Neural cell (in vitro differentiated cells): ENCODE results near the gene PROSER1. TPM values are rescaled to one million over a fixed set of nuclear protein-coding genes. Genes with fewer than 3 reads are reported as not detected.

Experiments
- H2AFZ ChIP-seq: fragments of 200-600, 300-800 bp; sonication (generic), shearing (Covaris generic); 2 replicates; pipeline ENCODE4 v1.6.0; 2014; ENCODE audit warnings: low read depth, mild to moderate bottlenecking, antibody characterized with exemption, low read length, moderate library complexity
- H3F3A ChIP-seq: fragments of 200-600 bp; shearing (Covaris generic); 2 replicates; pipeline ENCODE4 v1.6.1; 2016; ENCODE audit warnings: mild to moderate bottlenecking, moderate library complexity, mixed read lengths, antibody characterized with exemption, low read length; ENCODE audit not compliant: insufficient read depth, poor library complexity, severe bottlenecking
- H3K27ac ChIP-seq: fragments of 200-600, 300-800 bp; sonication (generic), shearing (Covaris generic); 2 replicates; pipeline ENCODE4 v1.5.1; 2014; ENCODE audit warnings: mild to moderate bottlenecking, low read length, moderate library complexity
- H3K27me3 ChIP-seq: fragments of 300-800, 200-600 bp; sonication (generic), shearing (Covaris generic); 2 replicates; pipeline ENCODE4 v1.6.0; 2014; ENCODE audit warnings: mild to moderate bottlenecking, low read depth, low read length, moderate library complexity; ENCODE audit not compliant: insufficient read depth
- H3K36me3 ChIP-seq: fragments of 300-800, 200-600 bp; sonication (generic), shearing (Covaris generic); 2 replicates; pipeline ENCODE4 v1.5.1; 2014; ENCODE audit warnings: mild to moderate bottlenecking, antibody characterized with exemption, low read length, moderate library complexity; ENCODE audit not compliant: insufficient read depth
- H3K4me2 ChIP-seq: fragments of 300-800, 200-600 bp; sonication (generic), shearing (Covaris generic); 2 replicates; pipeline ENCODE4 v1.6.0; 2014; ENCODE audit warnings: mild to moderate bottlenecking, low read length
- H3K4me3 ChIP-seq: fragments of 300-800, 200-600 bp; sonication (generic), shearing (Covaris generic); 2 replicates; pipeline ENCODE4 v1.5.1; 2014; ENCODE audit warnings: mild to moderate bottlenecking, low read length, moderate library complexity
- H3K79me2 ChIP-seq: fragments of 200-600 bp; shearing (Covaris generic); replicated peaks from 2 replicates; pipeline ENCODE4 v1.6.0; 2014; ENCODE audit warnings: mild to moderate bottlenecking, low read length, moderate library complexity; ENCODE audit not compliant: insufficient read depth
- H3K9ac ChIP-seq: fragments of 300-800, 200-600 bp; sonication (generic), shearing (Covaris generic); 2 replicates; pipeline ENCODE4 v1.6.1; 2016; ENCODE audit warnings: mild to moderate bottlenecking, low read length, mixed read lengths
- H3K9me2 ChIP-seq: fragments of 200-600 bp; shearing (Covaris generic); 2 replicates; pipeline ENCODE4 v1.6.1; 2016; ENCODE audit warnings: mild to moderate bottlenecking, low read length, mixed read lengths; ENCODE audit not compliant: insufficient read depth
- H3K9me3 ChIP-seq: fragments of 200-600, 300-800 bp; sonication (generic), shearing (Covaris generic); 2 replicates; pipeline ENCODE4 v1.6.1; 2016; ENCODE audit warnings: mild to moderate bottlenecking, mixed run types, low read length, moderate library complexity, mixed read lengths
- H4K20me1 ChIP-seq: fragments of 200-600 bp; shearing (Covaris generic); 2 replicates; pipeline ENCODE4 v1.6.1; 2016; ENCODE audit warnings: mild to moderate bottlenecking, mixed run types; ENCODE audit not compliant: insufficient read depth
- EP300 ChIP-seq: fragments of 450-650 bp; conservative IDR thresholded peaks from 2 replicates; pipeline ENCODE4 v1.6.1; 2014; ENCODE audit warnings: antibody characterized with exemption, mild to moderate bottlenecking, moderate library complexity; ENCODE audit not compliant: poor library complexity, severe bottlenecking
- EZH2 ChIP-seq: fragments of 200-600, 300-800 bp; shearing (Covaris generic), sonication (generic); IDR thresholded peaks from 2 replicates; pipeline ENCODE4 v1.6.1; 2014; ENCODE audit warnings: antibody characterized with exemption, low read length, borderline replicate concordance, mild to moderate bottlenecking; ENCODE audit not compliant: insufficient read depth, poor library complexity, severe bottlenecking
- MXI1 ChIP-seq: fragments of 450-650 bp; conservative IDR thresholded peaks from 2 replicates; pipeline ENCODE4 v1.6.1; 2014; ENCODE audit warnings: antibody characterized with exemption, mild to moderate bottlenecking; ENCODE audit not compliant: poor library complexity, severe bottlenecking
- POLR2AphosphoS5 ChIP-seq: IDR thresholded peaks from 2 replicates; pipeline ENCODE4 v1.6.1; 2012
- RAD21 ChIP-seq: fragments of 450-650 bp; conservative IDR thresholded peaks from 2 replicates; pipeline ENCODE4 v1.6.1; 2014; ENCODE audit warnings: antibody characterized with exemption, mild to moderate bottlenecking, moderate library complexity
- SMC3 ChIP-seq: fragments of 450-650 bp; conservative IDR thresholded peaks from 2 replicates; pipeline ENCODE4 v1.6.1; 2014; ENCODE audit warnings: antibody characterized with exemption, mild to moderate bottlenecking, moderate library complexity; ENCODE audit not compliant: poor library complexity
- TAF1 ChIP-seq: IDR thresholded peaks from 2 replicates; pipeline ENCODE4 v1.6.1; 2012; ENCODE audit warnings: low read depth
- polyA plus RNA-seq: library from polyadenylated mRNA; depleted of rRNA; stranded (reverse); fragments of >200 nt; gene quantifications from 2 replicates; pipeline ENCODE4 v1.2.3, GENCODE V29; 2014
- TF ChIP-seq, protein P1 (sequence below): IDR thresholded peaks from 2 replicates; pipeline ENCODE4 v1.6.1; 2012; ENCODE audit warnings: borderline replicate concordance
- TF ChIP-seq, protein P2 (sequence below): fragments of 450-650 bp; IDR thresholded peaks from 2 replicates; pipeline ENCODE4 v1.5.1; 2014; ENCODE audit warnings: antibody characterized with exemption, mild to moderate bottlenecking, moderate library complexity; ENCODE audit not compliant: poor library complexity, severe bottlenecking

Gene PROSER1
- polyA plus RNA-seq, 1 donor from 2014 or later = 28.2 TPM

DNA sequence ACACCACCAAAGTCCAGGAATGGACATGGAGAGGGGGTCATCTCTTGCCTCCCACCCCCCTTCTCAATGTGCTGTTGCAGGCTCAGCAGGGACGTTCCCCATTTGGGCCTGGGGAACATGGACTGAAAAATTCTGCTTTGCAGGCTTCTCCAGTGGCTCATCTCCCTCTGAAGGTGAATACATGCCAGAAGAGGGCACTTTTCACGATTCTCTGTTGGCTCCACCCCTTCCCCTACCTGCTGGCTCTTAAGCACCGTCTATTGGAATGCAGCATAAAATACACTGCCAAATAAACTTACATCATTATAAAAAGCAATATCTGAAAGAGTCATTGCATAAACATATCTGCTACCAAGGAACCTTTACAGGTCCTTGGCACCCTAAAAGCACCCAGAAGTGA lies 36.1 kb upstream of the PROSER1 start:
- Histone ChIP-seq H2AFZ (no peak overlapping the region), H3K9me2 (no peaks in the 10 kb centered on the region), H3K79me2 (no peaks in the 10 kb centered on the region), H3K4me2 (no peak overlapping the region), H3K9ac (no peak overlapping the region), H3K27ac (no peak overlapping the region), H3K27me3 (no peaks in the 10 kb centered on the region), H4K20me1 (no peaks in the 10 kb centered on the region), H3K4me3 (no peak overlapping the region), H3F3A (no peaks in the 10 kb centered on the region), H3K9me3 (no peaks in the 10 kb centered on the region), H3K36me3 (no peaks in the 10 kb centered on the region)
- TF ChIP-seq TAF1 = no peak
- no peak for TF ChIP-seq EZH2
- TF ChIP-seq, protein P1, sequence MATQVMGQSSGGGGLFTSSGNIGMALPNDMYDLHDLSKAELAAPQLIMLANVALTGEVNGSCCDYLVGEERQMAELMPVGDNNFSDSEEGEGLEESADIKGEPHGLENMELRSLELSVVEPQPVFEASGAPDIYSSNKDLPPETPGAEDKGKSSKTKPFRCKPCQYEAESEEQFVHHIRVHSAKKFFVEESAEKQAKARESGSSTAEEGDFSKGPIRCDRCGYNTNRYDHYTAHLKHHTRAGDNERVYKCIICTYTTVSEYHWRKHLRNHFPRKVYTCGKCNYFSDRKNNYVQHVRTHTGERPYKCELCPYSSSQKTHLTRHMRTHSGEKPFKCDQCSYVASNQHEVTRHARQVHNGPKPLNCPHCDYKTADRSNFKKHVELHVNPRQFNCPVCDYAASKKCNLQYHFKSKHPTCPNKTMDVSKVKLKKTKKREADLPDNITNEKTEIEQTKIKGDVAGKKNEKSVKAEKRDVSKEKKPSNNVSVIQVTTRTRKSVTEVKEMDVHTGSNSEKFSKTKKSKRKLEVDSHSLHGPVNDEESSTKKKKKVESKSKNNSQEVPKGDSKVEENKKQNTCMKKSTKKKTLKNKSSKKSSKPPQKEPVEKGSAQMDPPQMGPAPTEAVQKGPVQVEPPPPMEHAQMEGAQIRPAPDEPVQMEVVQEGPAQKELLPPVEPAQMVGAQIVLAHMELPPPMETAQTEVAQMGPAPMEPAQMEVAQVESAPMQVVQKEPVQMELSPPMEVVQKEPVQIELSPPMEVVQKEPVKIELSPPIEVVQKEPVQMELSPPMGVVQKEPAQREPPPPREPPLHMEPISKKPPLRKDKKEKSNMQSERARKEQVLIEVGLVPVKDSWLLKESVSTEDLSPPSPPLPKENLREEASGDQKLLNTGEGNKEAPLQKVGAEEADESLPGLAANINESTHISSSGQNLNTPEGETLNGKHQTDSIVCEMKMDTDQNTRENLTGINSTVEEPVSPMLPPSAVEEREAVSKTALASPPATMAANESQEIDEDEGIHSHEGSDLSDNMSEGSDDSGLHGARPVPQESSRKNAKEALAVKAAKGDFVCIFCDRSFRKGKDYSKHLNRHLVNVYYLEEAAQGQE = no peak
- TF ChIP-seq POLR2AphosphoS5 = no peak
- TF ChIP-seq, protein P2, sequence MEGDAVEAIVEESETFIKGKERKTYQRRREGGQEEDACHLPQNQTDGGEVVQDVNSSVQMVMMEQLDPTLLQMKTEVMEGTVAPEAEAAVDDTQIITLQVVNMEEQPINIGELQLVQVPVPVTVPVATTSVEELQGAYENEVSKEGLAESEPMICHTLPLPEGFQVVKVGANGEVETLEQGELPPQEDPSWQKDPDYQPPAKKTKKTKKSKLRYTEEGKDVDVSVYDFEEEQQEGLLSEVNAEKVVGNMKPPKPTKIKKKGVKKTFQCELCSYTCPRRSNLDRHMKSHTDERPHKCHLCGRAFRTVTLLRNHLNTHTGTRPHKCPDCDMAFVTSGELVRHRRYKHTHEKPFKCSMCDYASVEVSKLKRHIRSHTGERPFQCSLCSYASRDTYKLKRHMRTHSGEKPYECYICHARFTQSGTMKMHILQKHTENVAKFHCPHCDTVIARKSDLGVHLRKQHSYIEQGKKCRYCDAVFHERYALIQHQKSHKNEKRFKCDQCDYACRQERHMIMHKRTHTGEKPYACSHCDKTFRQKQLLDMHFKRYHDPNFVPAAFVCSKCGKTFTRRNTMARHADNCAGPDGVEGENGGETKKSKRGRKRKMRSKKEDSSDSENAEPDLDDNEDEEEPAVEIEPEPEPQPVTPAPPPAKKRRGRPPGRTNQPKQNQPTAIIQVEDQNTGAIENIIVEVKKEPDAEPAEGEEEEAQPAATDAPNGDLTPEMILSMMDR = no peak
- no peak for TF ChIP-seq EP300
- no peak for TF ChIP-seq RAD21
- TF ChIP-seq MXI1 = no peak
- no peak for TF ChIP-seq SMC3

DNA sequence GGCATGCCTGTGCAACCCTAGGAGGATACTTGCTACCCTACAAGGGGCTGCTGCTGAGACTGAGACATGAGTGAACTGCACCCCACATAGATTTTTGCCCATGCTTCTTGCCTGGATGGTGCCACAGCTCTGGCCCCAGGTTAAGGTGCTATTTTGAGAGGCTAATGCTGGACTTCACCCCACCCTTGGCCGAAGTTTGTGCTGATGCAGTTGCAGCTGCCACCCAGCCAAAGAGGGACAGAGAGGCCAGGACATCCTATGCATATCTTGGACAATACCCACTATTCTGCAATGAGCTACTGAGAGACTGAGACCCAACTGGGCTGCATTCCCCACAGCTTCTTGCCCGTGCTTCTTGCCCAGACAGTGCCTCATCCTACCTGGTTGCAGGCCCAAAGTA lies 35.0 kb upstream of the PROSER1 start:
- Histone ChIP-seq H3F3A (no peaks in the 10 kb centered on the region), H3K9ac (no peak overlapping the region)

More for the DNA sequence above, 35.0 kb upstream of the PROSER1 start:
- Histone ChIP-seq H3K27me3 (no peaks in the 10 kb centered on the region), H3K4me3 (no peak overlapping the region), H3K79me2 (no peaks in the 10 kb centered on the region), H3K36me3 (no peaks in the 10 kb centered on the region), H3K4me2 (no peak overlapping the region), H3K27ac (no peak overlapping the region), H3K9me3 (no peaks in the 10 kb centered on the region), H2AFZ (no peak overlapping the region), H3K9me2 (no peaks in the 10 kb centered on the region), H4K20me1 (no peaks in the 10 kb centered on the region)
- TF ChIP-seq MXI1 (no peak), EP300 (no peak), SMC3 (no peak), RAD21 (no peak), TAF1 (no peak), EZH2 (no peak), POLR2AphosphoS5 (no peak)
- TF ChIP-seq, protein P1 = no peak
- TF ChIP-seq, protein P2 = no peak
